ENCODE data around the gene GPR156. TPM values are rescaled to one million over a fixed set of nuclear protein-coding genes. Genes with fewer than 3 reads are reported as not detected.

The GPR156 gene
- total RNA-seq: under 1 TPM in 1 of 4 donors, not detected in 3; 0.18 TPM

- H3K9me3 ChIP-seq: no peaks in the 10 kb centered on the region
Measured at GRCh38 chr3:120284747-120285507, at the start of gene GPR156. GPR156 (minus strand) TSS chr3:120285222; CDS start chr3:120244098, 41,124 bp downstream.

DNA sequence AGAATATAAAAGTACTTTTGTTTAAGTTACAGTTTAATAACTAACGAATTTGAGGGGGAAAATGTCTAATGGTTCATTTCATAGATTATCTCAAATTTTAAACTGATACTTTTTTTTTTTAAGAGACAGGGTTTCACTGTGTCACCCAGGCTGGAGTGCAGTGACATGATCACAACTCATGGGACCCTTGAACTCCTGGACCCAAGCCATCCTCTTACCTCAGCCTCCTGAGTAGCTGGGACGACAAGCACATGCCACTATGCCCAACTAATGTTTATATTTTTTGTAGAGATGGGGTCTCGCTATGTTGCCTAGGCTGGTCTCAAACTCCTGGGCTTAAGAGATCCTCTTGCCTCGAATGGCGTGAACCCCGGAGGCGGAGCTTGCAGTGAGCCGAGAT is 47.6 kb upstream of the GPR156 start:
- Histone ChIP-seq H3K27me3 (no peaks in the 10 kb centered on the region), H3K36me3 (peaks cover 0 to 54% of the 10 kb centered on the region in 2 donors), H3K27ac (no peak overlapping the region), H3K4me1 (no peaks in the 10 kb centered on the region), H3K4me3 (no peak overlapping the region), H3K9me3 (no peaks in the 10 kb centered on the region)
- intact Hi-C loops (cut with DNase I; ENCODE audit: low total_unique reads): no loop called here
- no peak for DNase-seq
- ATAC-seq: no peak
- in situ Hi-C loops (cut with MboI; ENCODE audit: low sequenced_read_pairs in 4 of 4): no loop called here
- TF ChIP-seq POLR2A (IDR thresholded peaks at IDR 0.05): no peak
- no peak for TF ChIP-seq CTCF (IDR thresholded peaks at IDR 0.05 in 4 of 5, conservative IDR thresholded peaks at IDR 0.05 in 1 of 5)

More at GRCh38 chr3:120284747-120285507, at the start of gene GPR156:
- intact Hi-C loops (cut with DNase I; ENCODE audit: low total_unique reads): no loop called here
- ATAC-seq: no peak
- in situ Hi-C loops (cut with MboI; ENCODE audit: low sequenced_read_pairs in 4 of 4): no loop called here
- Histone ChIP-seq H3K27ac (no peak within 1 kb of the TSS), H3K4me1 (peaks cover 0 to 6% of the 10 kb centered on the region in 2 donors), H3K36me3 (no peaks in the 10 kb centered on the region), H3K27me3 (peaks cover 5 to 7% (median 5%) of the 10 kb centered on the region in 3 donors), H3K4me3 (peak within 1 kb of the TSS; percentile 39 to 52 (median 49))
- no peak for DNase-seq
- no peak for TF ChIP-seq CTCF (IDR thresholded peaks at IDR 0.05 in 4 of 5, conservative IDR thresholded peaks at IDR 0.05 in 1 of 5)
- TF ChIP-seq POLR2A (IDR thresholded peaks at IDR 0.05): no peak

DNA sequence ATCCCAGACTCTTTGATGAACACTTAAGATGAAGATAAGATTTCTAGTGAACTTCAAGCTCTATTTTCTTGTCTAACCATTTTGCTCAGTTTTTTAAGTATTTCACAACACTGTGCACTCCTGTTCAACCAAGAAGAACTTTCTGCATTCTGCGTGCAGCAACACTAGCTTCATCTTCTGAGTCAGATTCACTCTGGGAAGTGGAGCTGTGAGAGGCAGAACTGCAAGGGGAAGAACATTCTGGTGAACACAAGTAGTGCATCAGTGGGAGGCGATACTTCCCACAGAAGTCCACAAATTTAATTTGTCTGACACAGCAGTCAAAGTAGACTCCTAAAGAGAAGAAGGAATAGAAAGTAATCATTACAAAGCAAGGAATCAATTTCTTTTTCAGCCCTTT is 46.1 kb upstream of the GPR156 start:
- Histone ChIP-seq H3K4me1 (no peaks in the 10 kb centered on the region), H3K36me3 (peaks cover 0 to 54% of the 10 kb centered on the region in 2 donors), H3K27ac (no peak overlapping the region), H3K4me3 (no peak overlapping the region), H3K27me3 (no peaks in the 10 kb centered on the region), H3K9me3 (no peaks in the 10 kb centered on the region)
- in situ Hi-C loops (cut with MboI; ENCODE audit: low sequenced_read_pairs in 4 of 4) (no loop called here), intact Hi-C loops (cut with DNase I; ENCODE audit: low total_unique reads) (no loop called here)
- DNase-seq: no peak
- no peak for TF ChIP-seq CTCF (IDR thresholded peaks at IDR 0.05 in 4 of 5, conservative IDR thresholded peaks at IDR 0.05 in 1 of 5)
- ATAC-seq: no peak

- ATAC-seq (no peak), DNase-seq (no peak)
- Histone ChIP-seq H3K9me3 (no peaks in the 10 kb centered on the region), H3K27me3 (no peaks in the 10 kb centered on the region), H3K4me1 (no peaks in the 10 kb centered on the region), H3K36me3 (peaks cover 0 to 38% of the 10 kb centered on the region in 2 donors), H3K27ac (no peak overlapping the region), H3K4me3 (no peak overlapping the region)
- TF ChIP-seq POLR2A (IDR thresholded peaks at IDR 0.05) (no peak), CTCF (IDR thresholded peaks at IDR 0.05 in 4 of 5, conservative IDR thresholded peaks at IDR 0.05 in 1 of 5) (no peak)
- intact Hi-C loops (cut with DNase I; ENCODE audit: low total_unique reads) (no loop called here), in situ Hi-C loops (cut with MboI; ENCODE audit: low sequenced_read_pairs in 4 of 4) (no loop called here)
Measured at GRCh38 chr3:120326784-120327183, 41.8 kb upstream of the GPR156 start.

All from gastrocnemius medialis (tissue), 4 donors.